Posterior cingulate gyrus (tissue), 11 donors: ENCODE results near the gene HILPDA.

Experiments used
- DNase-seq, 10 donors: peaks; one replicate each; pipeline versions ENCODE4 v3.0.0 to v3.0.0-alpha.2; 2020 to 2021; ENCODE audit warnings: mixed read lengths in 3 of 10
- intact Hi-C: fragments of 100-400 bp; cut with DNase I; formaldehyde crosslinking; loops from one replicate; pipeline ENCODE4 v1.15.1; 2023

HILPDA gene

GRCh38 chr7:128455543-128456254 is at the start of gene HILPDA:
HILPDA (plus strand) TSS chr7:128455878; CDS start chr7:128457269, 1,391 bp downstream.
- intact Hi-C loops, result no loop called here
- peak; percentile 81 to 98 (median 88) for DNase-seq

GRCh38 chr7:128406314-128407232 is 49.1 kb upstream of the HILPDA start:
- intact Hi-C loops, result loop anchor here (5.0 kb wide), 1 partner anchor 59 kb away; no protein-coding TSS in a partner anchor
- peak in 1 of 10 donors; percentile 52 for DNase-seq

- DNase-seq, result peak in 1 of 10 donors; percentile 51
- intact Hi-C loops, result loop anchor here (5.0 kb wide), 1 partner anchor 60 kb away; no protein-coding TSS in a partner anchor
Measured at GRCh38 chr7:128407233-128407589, 48.5 kb upstream of the HILPDA start.

- no peak for DNase-seq
- intact Hi-C loops, result loop anchor here (5.0 kb wide), 1 partner anchor 61 kb away; no protein-coding TSS in a partner anchor
Measured at GRCh38 chr7:128407751-128408708, 47.6 kb upstream of the HILPDA start.

- intact Hi-C loops, result loop anchor here (5.0 kb wide), 1 partner anchor 62 kb away; no protein-coding TSS in a partner anchor
- DNase-seq, result no peak
Measured at GRCh38 chr7:128408709-128409595, 46.7 kb upstream of the HILPDA start.

GRCh38 chr7:128409596-128410450 is 45.9 kb upstream of the HILPDA start, which contains the start of gene IMPDH1:
IMPDH1 (minus strand) TSS chr7:128409982; CDS start chr7:128409901, 81 bp downstream.
- intact Hi-C loops, result loop anchor here (5.0 kb wide), 1 partner anchor 63 kb away; no protein-coding TSS in a partner anchor

GRCh38 chr7:128410451-128410753 is 45.3 kb upstream of the HILPDA start:
- no peak for DNase-seq
- intact Hi-C loops, result no loop called here

More at GRCh38 chr7:128409596-128410450, 45.9 kb upstream of the HILPDA start, which contains the start of gene IMPDH1:
- DNase-seq, result peak; percentile 74 to 98 (median 85)

- DNase-seq, result no peak
- intact Hi-C loops, result no loop called here
Measured at GRCh38 chr7:128415217-128415785, 40.4 kb upstream of the HILPDA start.

GRCh38 chr7:128417071-128417470 is 38.6 kb upstream of the HILPDA start:
- no peak for DNase-seq
- intact Hi-C loops, result no loop called here

- intact Hi-C loops, result no loop called here
- peak in 7 of 10 donors; percentile 38 to 92 (median 45) for DNase-seq
Measured at GRCh38 chr7:128419257-128419656, 36.4 kb upstream of the HILPDA start.

- intact Hi-C loops, result no loop called here
- DNase-seq, result no peak
Measured at GRCh38 chr7:128420773-128421172, 34.9 kb upstream of the HILPDA start.

GRCh38 chr7:128421384-128421783 is 34.3 kb upstream of the HILPDA start:
- no peak for DNase-seq
- intact Hi-C loops, result no loop called here

GRCh38 chr7:128422037-128422436 is 33.6 kb upstream of the HILPDA start:
- no peak for DNase-seq
- intact Hi-C loops, result no loop called here

GRCh38 chr7:128422842-128423241 is 32.8 kb upstream of the HILPDA start:
- no peak for DNase-seq

GRCh38 chr7:128424686-128425275 is 30.9 kb upstream of the HILPDA start:
- DNase-seq, result no peak
- intact Hi-C loops, result loop anchor here (1.0 to 5.0 kb wide), 2 partner anchors 26 to 458 kb away; no protein-coding TSS in a partner anchor

More at GRCh38 chr7:128422842-128423241, 32.8 kb upstream of the HILPDA start:
- intact Hi-C loops, result no loop called here

GRCh38 chr7:128425850-128426249 is 29.8 kb upstream of the HILPDA start:
- DNase-seq, result peak in 9 of 10 donors; percentile 42 to 94 (median 77)

More at GRCh38 chr7:128425850-128426249, 29.8 kb upstream of the HILPDA start:
- intact Hi-C loops, result loop anchor here (1.0 to 5.0 kb wide), 2 partner anchors 28 to 456 kb away; no protein-coding TSS in a partner anchor
